NCI-H2107 treated with DMSO at 0.1 percent for 48 hours (cell line): ENCODE results near the gene CATSPER1.
A peak's percentile ranks its signal among the peaks of the same experiment; 100 is the strongest.
"Not testable (repeated sequence)": the region's sequence is repeated elsewhere in the genome, so short reads cannot be mapped to it uniquely, and the experiment has no call there.

Source experiments
- DNase-seq: peaks from one replicate; lab custom pipeline; 2025; ENCODE audit not compliant: unreplicated experiment; lab: John Stamatoyannopoulos, UW

Gene CATSPER1

DNA sequence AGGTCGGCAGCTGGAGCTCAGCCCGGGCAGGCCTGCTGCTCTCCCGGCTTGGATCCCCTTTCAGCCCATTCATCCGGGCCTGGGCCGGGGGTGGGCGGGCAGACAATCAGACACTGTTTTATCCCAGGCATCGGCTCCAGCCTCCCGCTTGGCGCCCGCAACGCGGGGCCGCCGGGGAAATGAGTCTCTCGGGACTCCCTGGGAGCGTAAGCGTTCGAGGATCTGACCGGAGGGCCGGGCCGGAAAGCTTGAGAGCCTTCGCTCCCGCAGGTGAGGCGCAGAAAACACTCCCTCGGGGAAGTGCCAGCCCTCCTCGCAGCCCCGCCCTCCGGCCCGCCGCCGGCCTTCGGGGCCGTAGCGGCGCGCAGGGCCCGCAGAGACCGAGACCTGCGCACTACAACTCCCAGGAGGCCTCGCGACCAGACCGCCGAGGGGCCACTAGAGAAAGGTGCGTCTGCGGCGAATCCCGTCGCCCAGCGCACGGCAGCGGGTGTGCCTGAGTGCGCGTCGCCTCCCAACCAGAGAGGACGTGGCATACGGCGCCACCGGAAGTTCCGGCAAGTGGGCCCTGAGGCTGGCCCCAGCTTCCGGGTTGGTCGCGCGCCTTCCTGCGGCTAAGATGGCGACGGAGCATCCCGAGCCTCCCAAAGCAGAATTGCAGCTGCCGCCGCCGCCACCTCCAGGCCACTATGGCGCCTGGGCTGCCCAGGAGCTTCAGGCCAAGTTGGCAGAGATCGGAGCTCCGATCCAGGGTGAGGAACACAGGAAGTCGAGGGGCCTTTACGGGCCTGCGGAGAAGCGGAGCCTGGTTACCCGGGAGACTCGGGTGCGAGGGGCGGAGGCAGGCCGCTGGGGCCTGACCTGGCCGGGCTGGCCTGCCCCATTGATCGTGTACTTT is 25.7 kb upstream of the CATSPER1 start, which contains the start of gene SF3B2:
TSS of gene SF3B2 (plus strand) at position 599 of the 898 bp plus-strand sequence. CDS start at position 620, 21 bp downstream.
- DNase-seq: peak; percentile 93

DNA sequence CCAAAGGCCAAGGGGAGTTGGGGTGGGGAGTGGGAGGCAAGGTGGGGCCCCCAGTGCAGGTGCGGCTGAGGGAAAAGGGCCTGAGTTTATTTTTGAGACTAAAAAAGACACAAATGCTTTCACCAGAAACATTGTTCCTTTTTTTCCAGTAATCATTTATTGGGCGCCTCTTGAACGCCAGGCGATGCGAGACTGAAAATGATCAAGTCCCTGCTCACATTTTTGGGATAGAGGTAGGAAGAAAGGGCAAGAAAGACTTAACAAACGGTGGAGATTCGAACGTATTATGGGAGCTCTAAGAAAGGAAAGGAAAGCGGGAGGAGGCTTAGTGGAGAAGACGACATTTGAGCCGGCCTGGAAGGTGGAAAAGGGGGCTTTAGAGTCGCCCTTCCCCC is 25.1 kb upstream of the CATSPER1 start:
- no peak for DNase-seq

DNA sequence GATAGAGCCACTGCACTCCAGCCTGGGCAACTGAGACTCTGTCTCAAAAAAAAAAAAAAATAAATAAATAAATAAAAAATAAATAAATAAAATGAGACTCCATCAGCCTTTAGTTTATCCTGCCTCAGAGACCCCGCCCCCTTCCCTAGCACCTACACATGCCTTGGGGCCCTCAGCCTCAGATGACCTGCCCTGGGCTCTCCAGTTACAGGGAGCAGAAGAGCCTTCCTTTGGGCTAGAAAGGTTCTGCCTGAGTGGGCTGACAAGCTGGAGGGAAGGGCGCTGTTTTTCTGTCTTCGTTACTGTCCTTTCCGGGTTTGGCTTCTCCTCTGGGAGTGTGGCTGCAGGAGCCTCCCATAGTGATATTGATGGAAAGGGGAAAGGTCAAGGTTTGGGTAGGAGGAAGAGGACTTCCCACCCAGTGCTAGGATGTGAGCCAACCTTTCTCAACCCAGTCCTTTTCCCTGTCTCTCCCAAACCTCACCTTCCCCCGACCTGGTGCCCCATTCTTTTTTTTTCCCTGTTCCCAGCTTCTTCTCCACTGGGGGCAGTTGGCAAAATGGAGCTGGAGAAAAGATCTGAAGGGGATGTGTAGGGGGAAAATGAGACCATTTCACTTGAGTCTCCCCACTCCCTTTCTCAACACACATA is 24.4 kb upstream of the CATSPER1 start:
- peak; percentile 33 for DNase-seq

DNA sequence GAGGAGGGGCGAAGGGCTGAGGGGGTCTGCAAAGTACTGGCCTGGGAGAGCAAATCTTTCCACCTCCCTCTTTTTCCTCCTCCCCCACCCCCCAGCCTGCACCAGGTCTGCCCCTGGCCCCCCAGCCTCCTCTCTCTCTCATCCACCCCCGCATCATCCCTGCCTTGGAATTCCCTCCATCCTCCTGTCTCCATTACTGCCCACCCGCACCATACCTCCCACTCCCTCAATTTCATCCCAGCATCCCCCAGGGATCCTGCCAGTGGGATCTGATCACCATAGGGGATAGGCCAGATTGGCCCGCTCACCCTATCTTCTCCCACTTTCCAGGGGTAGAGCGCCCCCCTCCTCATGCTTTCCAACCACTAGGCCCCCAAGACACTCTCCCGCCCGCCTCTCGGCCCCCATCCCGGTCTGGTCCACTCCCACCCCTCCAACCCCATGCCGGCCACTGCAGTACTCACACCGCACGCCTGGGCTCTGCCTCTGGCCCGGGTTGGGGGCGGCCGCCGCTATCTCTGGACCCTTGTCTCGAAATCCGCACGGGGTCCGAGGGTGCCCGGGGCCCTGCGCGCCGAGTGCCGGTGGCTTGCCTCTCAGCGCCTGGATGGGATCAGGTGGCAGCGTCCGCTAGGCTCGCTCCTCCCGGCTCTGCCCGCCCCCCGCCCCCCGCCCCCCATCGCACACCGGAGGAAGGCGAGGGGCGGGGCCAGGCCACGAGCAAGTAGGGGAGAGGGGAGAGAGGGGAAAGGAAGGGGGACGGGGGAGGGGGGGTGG is 22.5 kb upstream of the CATSPER1 start, which contains the start of gene GAL3ST3:
TSS of gene GAL3ST3 (minus strand) at position 615 of the 777 bp plus-strand sequence. CDS start 3,746 bp downstream, outside the sequence.
- no peak for DNase-seq

DNA sequence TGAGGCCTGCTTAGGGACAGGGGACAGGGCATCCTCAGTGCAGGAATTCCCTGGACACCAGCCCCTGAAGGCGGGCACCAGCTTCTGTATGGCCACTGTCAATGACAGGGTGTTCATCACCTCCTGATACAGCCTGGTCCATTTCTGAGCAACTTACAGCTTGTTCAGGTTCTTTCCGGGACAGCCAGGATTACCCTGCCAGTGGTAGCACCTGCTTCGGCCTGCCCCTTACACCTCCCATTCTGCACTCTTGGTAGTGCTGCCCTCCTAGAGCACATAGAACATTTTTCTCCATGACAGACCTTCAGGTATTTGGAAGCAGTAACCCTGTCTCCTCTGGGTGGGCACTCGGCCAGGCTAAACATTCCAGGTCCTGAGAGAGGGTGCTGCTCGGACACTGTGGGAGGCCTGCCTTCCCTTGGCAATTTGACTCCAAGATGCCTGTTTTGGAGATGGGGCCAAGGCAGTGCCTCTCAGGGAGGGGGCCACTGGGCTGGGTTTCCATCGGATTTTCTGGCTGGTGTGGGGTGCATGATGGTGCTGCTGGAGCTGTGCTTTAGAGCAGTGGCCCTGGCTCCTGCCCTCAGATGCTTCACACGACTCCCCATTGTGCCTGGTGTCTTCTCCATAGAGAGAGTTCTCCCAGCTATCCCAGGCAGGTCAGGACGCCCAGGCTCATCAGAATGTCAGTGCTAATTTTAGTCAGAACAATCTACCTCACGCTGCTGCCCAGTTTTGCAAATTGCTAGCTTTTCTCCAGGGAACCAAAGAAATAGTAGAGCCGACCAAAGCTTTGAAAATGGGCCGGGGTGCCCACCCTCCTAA is 21.5 kb upstream of the CATSPER1 start:
- DNase-seq: no peak

DNA sequence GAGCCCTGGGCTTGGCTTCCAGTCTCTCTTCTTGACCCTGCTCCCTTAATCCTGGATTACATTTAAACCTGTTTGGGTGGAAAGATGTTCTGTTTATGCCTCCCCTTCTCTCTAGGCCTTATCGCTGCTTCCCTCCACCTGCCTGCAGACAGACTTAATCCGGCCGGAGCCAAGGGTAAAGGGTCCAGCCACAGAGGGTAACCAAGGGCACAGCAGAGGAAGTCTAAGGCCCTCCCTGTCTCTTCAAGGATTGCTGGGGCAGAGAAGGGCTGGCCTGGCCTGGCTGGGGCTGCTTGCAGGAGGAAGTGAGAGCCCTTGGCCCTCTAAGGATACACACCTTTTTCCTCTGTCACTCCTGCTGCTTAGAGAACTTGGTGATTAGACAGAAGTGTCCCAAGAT is 20.6 kb upstream of the CATSPER1 start:
- DNase-seq: no peak

DNA sequence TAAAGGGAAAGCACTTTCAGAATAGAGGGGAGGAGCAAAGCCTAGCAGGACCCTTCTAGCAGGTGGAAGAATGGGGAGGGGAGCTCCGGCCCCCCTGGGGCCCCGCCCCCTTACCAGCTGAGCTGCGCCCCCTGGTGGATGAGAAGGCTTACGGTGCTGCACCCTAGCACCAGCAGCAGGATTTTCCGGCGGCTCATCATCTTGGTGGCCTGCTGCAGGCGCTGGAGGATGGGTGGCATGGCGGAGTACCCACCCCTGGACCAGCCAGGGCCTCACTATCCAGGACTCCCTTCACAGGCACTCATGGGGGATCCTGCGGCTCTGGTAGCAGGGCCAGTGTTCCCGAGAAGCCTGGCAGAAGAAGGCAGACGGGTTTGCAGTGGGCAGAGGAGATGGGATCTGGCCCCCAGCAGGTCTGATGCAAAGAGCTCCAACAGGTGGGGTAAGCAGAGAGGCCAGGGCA is 18.9 kb upstream of the CATSPER1 start:
- DNase-seq: peak; percentile 26

DNA sequence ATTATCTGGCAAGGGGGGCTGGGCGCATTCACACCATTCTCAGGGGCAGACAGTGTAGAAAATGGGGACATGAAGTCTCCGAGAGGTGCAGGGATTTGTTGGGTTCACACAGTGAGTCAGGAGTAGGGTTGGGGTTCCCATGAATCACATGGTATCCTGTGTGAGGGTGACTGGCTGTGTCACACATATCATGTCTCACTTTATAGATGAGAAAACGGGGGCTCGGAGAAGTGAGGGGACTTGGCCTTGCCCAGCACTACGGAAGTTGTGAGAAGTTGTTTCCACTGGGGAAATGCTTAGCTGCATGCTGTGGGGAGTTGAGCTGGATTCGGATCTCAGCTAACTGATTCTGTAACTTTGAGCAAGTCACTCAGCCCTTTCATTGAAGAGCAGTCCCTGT is 18.5 kb upstream of the CATSPER1 start:
- DNase-seq: no peak

DNA sequence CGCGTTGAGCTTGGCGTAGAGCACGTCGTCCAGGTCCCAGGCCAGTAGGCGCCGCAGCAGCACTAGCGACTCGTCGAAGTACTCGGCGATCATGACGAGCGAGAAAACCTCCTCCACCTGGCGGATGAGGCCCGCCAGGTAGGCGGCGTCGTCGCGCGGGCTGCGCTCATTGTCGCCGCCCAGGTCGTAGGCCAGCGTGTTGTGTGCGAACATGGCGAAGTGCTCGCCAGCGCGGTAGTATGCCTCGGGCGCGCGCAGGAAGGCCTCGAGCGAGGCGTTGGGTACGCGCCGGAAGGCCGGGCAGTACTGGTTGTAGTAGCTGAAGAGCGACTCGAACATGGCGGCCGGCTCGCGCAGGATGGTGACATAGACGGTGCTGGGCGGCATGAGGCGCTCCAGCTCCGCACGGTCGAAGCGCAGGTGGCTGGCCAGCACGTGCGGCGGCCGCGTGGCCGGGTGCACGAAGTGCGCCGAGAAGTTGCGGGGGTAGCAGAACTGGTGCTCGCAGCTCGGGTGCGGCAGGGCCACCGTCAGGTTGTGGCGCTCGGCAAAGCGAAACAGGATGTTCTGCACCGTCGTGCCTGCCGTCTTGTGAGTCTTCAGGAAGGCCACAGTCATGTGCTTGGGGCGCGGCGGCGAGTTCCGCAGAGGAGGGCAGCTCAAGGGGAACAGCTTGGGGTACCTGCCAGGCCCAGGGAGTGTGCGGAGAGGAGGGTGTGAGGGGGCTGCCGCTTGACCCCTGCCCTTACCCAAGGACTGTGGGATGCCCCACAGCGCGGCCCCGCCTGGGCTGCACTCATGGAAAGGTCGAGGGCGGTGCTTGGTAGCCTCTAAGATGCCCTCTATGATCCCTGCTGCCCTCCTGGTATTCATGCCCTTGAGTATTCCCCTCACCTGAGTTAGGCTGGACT is 17.0 kb upstream of the CATSPER1 start:
- DNase-seq: no peak

DNA sequence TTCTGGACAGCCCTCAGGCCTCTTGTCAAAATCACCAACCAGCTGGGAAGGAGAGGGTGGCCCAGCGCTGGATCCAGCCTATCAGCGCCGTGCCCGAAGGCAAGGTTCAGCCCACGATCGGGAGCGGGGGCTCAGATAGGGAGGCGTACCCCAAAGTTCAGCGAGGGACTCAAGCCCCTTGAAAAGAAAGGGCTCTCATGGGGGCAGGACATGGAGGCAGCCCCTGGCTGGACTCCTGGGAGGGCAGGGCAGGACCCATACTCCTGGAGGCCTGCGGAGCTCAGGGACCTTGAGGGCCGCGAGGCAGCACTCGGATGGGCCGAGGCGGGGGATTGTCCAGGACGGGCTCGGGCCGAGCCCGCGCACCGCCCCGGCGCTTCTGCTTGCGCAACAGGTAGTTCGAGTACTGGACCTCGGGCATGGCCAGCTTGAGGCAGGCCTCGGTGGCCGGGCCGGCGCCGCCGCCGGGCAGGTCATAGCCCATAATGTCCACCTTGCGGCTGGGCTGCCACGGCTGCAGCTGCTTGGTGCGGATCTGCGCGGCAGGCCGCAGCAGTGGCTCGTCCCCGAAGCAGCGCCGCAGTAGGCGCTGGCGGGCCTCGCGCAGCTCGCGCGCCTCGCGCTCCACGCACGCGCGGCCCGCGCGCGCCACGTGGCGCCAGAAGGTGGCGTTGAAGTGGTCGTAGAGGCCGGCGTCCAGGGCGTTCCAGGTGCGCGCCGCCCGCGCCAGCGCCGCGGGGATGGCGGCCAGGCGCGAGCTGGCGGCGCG is 16.1 kb upstream of the CATSPER1 start:
- no peak for DNase-seq

DNA sequence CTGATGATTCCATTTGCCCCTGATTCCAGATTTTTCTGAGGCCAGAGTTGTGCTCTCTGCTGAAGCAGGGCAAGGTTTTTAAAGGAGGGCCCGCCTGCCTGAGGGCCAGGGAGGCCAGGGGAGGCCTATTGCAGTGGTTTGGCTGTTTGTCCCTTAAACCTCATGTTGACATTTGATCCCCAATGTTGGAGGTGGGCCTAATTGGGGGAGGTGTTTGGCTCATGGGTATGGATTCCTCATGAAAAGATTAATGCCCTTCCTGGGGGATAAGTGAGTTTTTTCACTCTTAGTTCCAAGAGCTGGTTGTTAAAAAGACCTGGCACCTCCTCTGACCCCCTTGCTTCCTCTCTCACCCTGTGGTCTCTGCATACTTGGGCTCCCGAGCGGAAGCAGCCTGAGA is 13.5 kb upstream of the CATSPER1 start:
- DNase-seq: no peak

DNA sequence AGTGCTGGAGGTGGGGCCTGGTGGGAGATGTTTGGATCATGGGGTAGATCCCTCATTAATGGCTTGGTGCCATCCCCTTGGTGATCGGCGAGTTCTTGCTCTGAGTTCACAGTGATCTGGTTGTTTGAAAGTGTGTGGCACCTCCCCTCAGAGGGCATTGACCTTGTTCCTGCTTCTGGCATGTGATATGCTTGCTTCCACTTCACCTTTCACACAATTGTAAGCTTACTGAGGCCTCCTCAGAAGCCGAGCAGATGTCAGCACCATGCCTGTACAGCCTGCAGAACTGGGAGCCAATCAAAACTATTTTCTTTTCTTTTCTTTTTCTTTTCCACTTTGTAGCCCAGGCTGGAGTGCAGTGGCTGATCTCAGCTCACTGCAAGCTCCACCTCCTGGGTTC is 11.0 kb upstream of the CATSPER1 start:
- DNase-seq: no peak

DNA sequence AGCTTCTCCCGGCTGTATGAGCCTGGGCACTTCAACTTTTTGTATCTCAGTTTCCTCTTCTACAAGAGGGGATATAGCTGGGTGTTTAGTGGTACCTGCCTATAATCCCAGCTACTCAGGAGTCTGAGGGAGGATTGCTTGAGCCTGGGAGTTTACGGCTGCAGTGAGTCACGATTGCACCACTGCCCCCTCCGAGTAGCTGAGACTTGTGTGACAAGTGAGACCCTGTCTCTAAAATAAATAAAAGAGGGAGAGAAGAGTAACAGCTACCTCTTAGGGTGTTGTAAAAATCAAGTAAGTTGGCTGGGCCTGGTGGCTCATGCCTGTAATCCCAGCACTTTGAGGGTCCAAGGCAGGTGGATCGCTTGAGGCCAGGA is 10.0 kb upstream of the CATSPER1 start:
- DNase-seq: no peak

DNA sequence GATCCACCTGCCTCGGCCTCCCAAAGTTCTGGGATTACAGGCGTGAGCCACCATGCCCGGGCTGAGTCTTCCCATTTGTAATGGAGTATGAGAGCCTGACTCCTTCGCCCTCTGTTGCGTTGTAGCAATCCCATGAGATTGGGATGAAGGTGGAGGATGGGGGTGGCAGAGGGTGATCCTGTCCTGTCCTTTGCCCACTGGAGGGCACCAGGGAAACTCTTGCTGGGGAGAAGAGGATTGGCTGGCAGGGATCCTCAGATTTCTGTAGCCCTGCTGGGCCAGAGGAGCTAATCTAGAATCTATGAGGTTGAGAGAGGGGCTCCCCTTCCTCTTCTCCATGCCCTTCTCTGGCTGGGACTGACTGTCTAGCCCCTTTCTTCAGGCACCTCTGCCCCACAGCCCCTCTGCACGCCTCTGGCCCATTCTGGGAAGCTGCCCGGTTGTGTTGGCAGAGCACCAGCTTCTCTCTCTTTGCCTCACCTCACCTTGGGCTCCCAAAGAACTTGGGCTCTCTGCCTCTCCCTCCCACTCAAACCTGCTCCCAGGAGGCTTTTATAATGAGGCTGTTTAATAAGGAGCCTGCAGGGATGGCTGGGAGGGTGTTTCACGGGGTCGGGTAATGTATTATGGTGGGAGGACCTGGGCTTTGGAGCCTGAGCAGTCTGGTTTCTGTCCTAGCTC is 9.5 kb upstream of the CATSPER1 start:
- DNase-seq: no peak

DNA sequence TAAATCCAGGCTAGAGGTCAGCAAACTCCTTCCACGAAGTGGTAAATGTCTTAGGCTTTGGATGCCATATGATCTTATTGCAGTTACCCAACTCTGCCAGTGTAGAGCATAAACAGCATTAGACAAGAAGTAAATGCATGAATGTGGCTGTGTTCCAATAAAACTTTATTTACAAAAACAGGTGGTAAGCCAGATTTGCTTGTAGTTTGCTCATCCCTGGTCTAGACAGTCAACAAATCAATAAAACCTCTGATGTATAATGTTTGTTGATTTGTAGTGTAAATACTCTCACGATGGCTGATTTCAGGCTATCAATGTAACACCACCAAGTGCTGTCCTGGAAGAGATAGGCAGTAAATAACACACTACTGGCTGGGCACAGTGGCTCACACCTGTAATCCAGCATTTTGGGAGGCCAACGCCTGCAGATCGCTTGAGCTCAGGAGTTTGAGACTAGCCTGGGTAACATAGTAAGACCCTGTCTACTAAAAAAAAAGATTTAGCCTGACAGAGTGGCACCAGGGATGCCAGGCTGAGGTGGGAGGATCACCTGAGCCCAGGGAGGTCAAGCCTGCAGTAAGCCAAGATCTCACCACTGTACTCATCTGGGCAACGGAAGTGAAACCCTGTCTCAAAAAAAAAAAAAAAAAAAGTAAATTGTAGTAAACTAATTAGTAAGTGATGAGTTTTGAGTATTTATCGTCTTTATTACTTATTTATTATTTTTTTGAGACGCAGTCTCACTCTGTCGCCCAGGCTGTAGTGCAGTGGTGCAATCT is 6.9 kb upstream of the CATSPER1 start:
- DNase-seq: no peak

DNA sequence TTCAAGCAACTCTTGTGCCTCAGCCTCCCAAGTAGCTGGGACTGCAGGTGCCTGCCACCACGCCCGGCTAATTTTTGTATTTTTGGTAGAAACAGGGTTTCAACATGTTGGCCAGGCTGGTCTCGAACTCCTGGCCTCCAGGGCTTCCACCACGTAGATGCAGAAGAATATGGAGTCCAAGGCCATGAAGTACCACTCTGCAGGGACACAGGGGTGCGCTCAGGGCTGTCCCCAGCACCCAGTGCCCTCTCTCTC is 3.2 kb downstream of the CATSPER1 start:
- not testable (repeated sequence) for DNase-seq

DNA sequence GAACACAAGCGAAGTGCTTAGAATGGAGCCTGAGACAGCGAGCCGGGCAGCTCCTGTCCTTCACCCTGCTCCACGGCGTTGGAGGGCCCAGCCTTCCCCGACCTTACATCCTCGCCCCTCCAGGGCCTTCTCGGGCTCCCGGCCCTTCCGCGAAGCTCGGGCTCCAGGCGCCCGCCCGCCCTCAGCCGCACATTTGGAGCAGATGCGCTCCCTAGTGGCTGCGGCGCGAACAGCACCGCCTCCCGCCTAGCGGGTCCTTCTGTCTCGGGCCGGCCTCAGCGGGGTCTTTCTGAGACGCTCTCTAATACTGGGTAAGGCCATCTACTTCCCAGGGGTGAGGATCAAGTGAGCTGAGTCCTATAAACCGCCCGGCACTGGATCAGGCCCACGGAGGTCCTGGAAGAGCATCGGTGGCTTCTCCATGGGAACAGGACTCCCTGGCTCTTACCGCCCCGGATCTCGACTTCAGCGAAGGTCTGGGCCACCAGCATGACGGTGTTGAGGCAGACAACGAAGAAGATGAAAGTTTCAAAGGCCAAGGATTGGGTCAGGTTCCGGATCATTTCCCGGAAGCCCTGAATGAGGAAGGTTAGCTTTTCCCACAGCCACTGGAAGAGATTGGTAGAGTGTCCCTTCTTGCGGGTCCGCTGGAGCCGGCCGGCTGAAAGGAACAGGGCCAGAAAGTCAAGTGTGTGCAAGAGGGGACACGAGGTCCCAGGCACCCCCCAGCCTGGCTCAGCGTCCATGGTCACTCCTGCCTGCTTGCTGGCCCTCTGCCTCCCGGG is 3.7 kb downstream of the CATSPER1 start:
- DNase-seq: no peak
